G401.6 (cell line): ENCODE results near the gene CDH23.

Source experiments
- FAIRE-seq: peaks from 2 replicates; lab custom pipeline; 2012; peaks lifted over from hg19 to GRCh38; lab: Jason Lieb, UNC

The CDH23 gene

GRCh38 chr10:71565284-71566000, 168.7 kb downstream of the CDH23 start:
- no peak for FAIRE-seq

GRCh38 chr10:71567006-71567405, 170.3 kb downstream of the CDH23 start:
- no peak for FAIRE-seq

GRCh38 chr10:71568896-71569492, 172.3 kb downstream of the CDH23 start:
- no peak for FAIRE-seq

GRCh38 chr10:71569775-71570588, 173.3 kb downstream of the CDH23 start:
- no peak for FAIRE-seq

GRCh38 chr10:71571460-71572175, 174.9 kb downstream of the CDH23 start:
- FAIRE-seq = no peak

GRCh38 chr10:71572962-71573361, 176.2 kb downstream of the CDH23 start:
- no peak for FAIRE-seq

GRCh38 chr10:71573562-71574518, 177.1 kb downstream of the CDH23 start:
- FAIRE-seq = no peak

GRCh38 chr10:71575451-71575850, 178.7 kb downstream of the CDH23 start:
- FAIRE-seq = no peak

GRCh38 chr10:71575934-71576801, 179.4 kb downstream of the CDH23 start:
- FAIRE-seq = no peak

GRCh38 chr10:71576842-71577241, 180.1 kb downstream of the CDH23 start:
- FAIRE-seq = no peak

GRCh38 chr10:71577345-71577744, 180.6 kb downstream of the CDH23 start:
- FAIRE-seq = no peak

- no peak for FAIRE-seq
Measured at GRCh38 chr10:71578069-71578468, 181.3 kb downstream of the CDH23 start.

- FAIRE-seq = no peak
Measured at GRCh38 chr10:71579668-71580067, 182.9 kb downstream of the CDH23 start.

GRCh38 chr10:71580415-71580814, 183.7 kb downstream of the CDH23 start:
- no peak for FAIRE-seq

- FAIRE-seq = no peak
Measured at GRCh38 chr10:71580926-71581325, 184.2 kb downstream of the CDH23 start.

GRCh38 chr10:71581376-71581775, 184.7 kb downstream of the CDH23 start:
- FAIRE-seq = no peak

GRCh38 chr10:71582019-71582418, 185.3 kb downstream of the CDH23 start:
- no peak for FAIRE-seq

GRCh38 chr10:71582506-71583475, 186.1 kb downstream of the CDH23 start:
- no peak for FAIRE-seq

- no peak for FAIRE-seq
Measured at GRCh38 chr10:71584461-71584860, 187.7 kb downstream of the CDH23 start.
